GM18519 (cell line): ENCODE data around the gene TACR1.
"Not testable (repeated sequence)": the region's sequence is repeated elsewhere in the genome, so short reads cannot be mapped to it uniquely, and the experiment has no call there.

Source experiments
- ATAC-seq: cut with Tn5 transposase; IDR thresholded peaks from one replicate; pipeline ENCODE4 v1.9.1; 2021; ENCODE audit warnings: mild to moderate bottlenecking, moderate library complexity; ENCODE audit not compliant: unreplicated experiment, low FRiP score

TACR1 gene

GRCh38 chr2:75094405-75094804 is 104.9 kb downstream of the TACR1 start:
- no peak for ATAC-seq

GRCh38 chr2:75090770-75091515 is 108.4 kb downstream of the TACR1 start:
- ATAC-seq, result no peak

- ATAC-seq, result no peak
Measured at GRCh38 chr2:75089471-75089870, 109.8 kb downstream of the TACR1 start.

GRCh38 chr2:75088791-75089190 is 110.5 kb downstream of the TACR1 start:
- ATAC-seq, result no peak

- ATAC-seq, result no peak
Measured at GRCh38 chr2:75087736-75088135, 111.6 kb downstream of the TACR1 start.

GRCh38 chr2:75079575-75079974 is 119.7 kb downstream of the TACR1 start:
- ATAC-seq, result no peak

GRCh38 chr2:75077909-75078308 is 121.4 kb downstream of the TACR1 start:
- peak; percentile 56 for ATAC-seq

- no peak for ATAC-seq
Measured at GRCh38 chr2:75076088-75076487, 123.2 kb downstream of the TACR1 start.

- no peak for ATAC-seq
Measured at GRCh38 chr2:75074708-75075107, 124.6 kb downstream of the TACR1 start.

GRCh38 chr2:75074228-75074627 is 125.1 kb downstream of the TACR1 start:
- no peak for ATAC-seq

GRCh38 chr2:75071766-75072165 is 127.6 kb downstream of the TACR1 start:
- no peak for ATAC-seq

GRCh38 chr2:75068546-75068945 is 130.8 kb downstream of the TACR1 start:
- ATAC-seq, result no peak

- no peak for ATAC-seq
Measured at GRCh38 chr2:75067506-75067905, 131.8 kb downstream of the TACR1 start.

- no peak for ATAC-seq
Measured at GRCh38 chr2:75066121-75066902, 133.0 kb downstream of the TACR1 start.

- ATAC-seq, result no peak
Measured at GRCh38 chr2:75065402-75066008, 133.8 kb downstream of the TACR1 start.

- peak; percentile 61 for ATAC-seq
Measured at GRCh38 chr2:75064691-75065396, 134.5 kb downstream of the TACR1 start.

GRCh38 chr2:75063906-75064305 is 135.4 kb downstream of the TACR1 start:
- no peak for ATAC-seq

- no peak for ATAC-seq
Measured at GRCh38 chr2:75058427-75058826, 140.9 kb downstream of the TACR1 start.

- not testable (repeated sequence) for ATAC-seq
Measured at GRCh38 chr2:75057150-75057549, 142.2 kb downstream of the TACR1 start.

GRCh38 chr2:75055820-75056675 is 143.3 kb downstream of the TACR1 start:
- no peak for ATAC-seq
